ENCODE measurements around the gene THUMPD1. TPM values are rescaled to one million over a fixed set of nuclear protein-coding genes. Genes with fewer than 3 reads are reported as not detected.

The THUMPD1 gene
- total RNA-seq: 35.9 and 77.1 TPM in 2 replicates

GRCh38 chr16:20741554-20742285 lies at the start of gene THUMPD1:
THUMPD1 (minus strand) TSS chr16:20741818; CDS start chr16:20741739, 79 bp downstream.

GRCh38 chr16:20763461-20764232 lies 22.0 kb upstream of the THUMPD1 start, which contains the start of gene ACSM3:
ACSM3 (plus strand) TSS chr16:20764014; CDS start chr16:20770035, 6,021 bp downstream.

Other genes with a start within 250 kb of the THUMPD1 start
- not detected in 2 replicates for gene ACSM2B, start 165.5 kb downstream of the THUMPD1 start, total RNA-seq
- gene ACSM1, start 44.1 kb downstream of the THUMPD1 start, total RNA-seq: not detected in 2 replicates
- gene ACSM3, start 22.2 kb upstream of the THUMPD1 start, total RNA-seq: 0.47 and 0.69 TPM in 2 replicates
- gene ERI2, start 64.7 kb upstream of the THUMPD1 start, total RNA-seq: 13.7 and 20.3 TPM in 2 replicates
- 5.7 TPM in 2 replicates for gene REXO5, start 64.7 kb upstream of the THUMPD1 start, total RNA-seq
- 18.0 and 18.8 TPM in 2 replicates for gene DCUN1D3, start 158.5 kb upstream of the THUMPD1 start, total RNA-seq
- 53.6 and 78.6 TPM in 2 replicates for gene LYRM1, start 159.0 kb upstream of the THUMPD1 start, total RNA-seq